Measurements from ENCODE around the gene FAM53A.

Gene FAM53A

DNA sequence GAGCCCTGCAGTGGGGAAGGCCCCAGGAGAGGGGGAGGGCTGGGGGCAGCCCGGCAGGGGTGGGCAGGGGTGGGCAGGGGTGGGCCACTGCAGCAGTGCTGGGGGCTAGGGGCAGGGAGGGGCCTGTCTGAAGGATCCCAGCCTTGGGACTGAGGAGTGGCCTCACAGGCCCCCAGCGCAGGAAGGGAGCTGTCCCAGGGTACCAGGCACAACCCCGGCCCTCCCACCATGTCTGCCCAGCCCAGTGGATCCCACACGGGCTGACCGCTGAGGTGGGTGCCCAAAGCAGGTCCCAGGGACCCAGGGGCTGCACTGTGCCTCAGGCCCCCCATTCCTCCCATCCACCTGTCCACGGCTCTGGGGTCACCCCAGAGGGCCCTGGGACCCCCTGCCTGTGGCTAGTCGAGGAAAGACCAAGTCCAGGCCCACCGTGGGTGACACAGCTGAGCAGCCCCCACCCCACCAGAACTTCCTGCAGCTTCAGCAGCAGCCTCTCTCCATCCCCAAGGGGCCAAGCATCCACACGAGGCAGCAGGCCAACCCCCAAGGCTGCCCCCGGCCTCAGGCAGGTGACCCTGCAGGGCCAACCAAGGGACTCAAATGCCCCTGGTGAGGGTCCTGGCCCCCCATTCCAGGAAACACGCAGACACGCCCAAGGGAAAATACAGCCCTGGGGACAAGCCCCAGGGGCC, 46.4 kb downstream of the FAM53A start:
- no peak for DNase-seq

GRCh38 chr4:1636490-1637211, 47.5 kb downstream of the FAM53A start:
- no peak for DNase-seq

DNA sequence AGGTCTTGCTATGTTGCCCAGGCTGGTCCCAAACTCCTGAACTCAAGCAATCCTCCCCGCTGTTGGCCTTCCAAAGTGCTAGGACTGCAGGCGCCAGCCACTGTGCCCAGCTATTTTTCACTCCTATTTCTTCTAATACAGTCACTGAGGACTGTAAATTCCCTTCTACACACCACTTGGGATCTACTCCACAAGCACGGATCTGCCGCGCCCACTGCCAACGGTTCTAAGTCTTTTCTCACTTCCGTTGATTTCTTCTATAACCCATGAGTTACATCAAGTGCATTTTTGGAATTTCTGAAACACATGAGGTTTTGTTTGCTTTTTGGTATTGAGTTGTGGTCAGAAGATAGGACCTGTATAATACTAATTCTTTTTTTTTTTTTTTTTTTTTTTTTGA, 48.6 kb downstream of the FAM53A start:
- DNase-seq = no peak

- no peak for DNase-seq
Measured at GRCh38 chr4:1633993-1634392, 50.1 kb downstream of the FAM53A start.

- no peak for DNase-seq
Measured at GRCh38 chr4:1632109-1633104, 51.7 kb downstream of the FAM53A start.

GRCh38 chr4:1631136-1631535, 53.0 kb downstream of the FAM53A start:
- DNase-seq = no peak

GRCh38 chr4:1630266-1630665, 53.8 kb downstream of the FAM53A start:
- no peak for DNase-seq

DNA sequence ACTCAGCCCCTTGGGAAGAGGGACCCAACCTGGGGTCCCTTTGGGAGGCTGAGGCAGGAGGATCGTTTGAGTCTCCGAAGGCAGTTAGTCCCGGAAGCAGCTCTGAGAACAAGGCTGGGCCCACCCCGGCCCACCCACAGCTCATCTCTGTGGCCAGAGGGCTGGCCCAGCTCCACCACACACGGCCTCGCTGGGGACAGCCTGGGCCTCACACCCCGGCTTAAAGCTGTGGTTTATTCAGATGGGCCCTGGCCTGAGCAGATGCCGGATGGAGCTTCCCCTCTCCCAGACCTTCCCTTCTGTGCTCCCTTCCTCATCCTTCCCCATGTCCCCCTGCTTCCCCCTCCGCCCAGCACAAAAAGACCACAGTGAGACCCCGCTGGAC, 54.4 kb downstream of the FAM53A start:
- DNase-seq = no peak

GRCh38 chr4:1628892-1629698, 55.0 kb downstream of the FAM53A start:
- no peak for DNase-seq

DNA sequence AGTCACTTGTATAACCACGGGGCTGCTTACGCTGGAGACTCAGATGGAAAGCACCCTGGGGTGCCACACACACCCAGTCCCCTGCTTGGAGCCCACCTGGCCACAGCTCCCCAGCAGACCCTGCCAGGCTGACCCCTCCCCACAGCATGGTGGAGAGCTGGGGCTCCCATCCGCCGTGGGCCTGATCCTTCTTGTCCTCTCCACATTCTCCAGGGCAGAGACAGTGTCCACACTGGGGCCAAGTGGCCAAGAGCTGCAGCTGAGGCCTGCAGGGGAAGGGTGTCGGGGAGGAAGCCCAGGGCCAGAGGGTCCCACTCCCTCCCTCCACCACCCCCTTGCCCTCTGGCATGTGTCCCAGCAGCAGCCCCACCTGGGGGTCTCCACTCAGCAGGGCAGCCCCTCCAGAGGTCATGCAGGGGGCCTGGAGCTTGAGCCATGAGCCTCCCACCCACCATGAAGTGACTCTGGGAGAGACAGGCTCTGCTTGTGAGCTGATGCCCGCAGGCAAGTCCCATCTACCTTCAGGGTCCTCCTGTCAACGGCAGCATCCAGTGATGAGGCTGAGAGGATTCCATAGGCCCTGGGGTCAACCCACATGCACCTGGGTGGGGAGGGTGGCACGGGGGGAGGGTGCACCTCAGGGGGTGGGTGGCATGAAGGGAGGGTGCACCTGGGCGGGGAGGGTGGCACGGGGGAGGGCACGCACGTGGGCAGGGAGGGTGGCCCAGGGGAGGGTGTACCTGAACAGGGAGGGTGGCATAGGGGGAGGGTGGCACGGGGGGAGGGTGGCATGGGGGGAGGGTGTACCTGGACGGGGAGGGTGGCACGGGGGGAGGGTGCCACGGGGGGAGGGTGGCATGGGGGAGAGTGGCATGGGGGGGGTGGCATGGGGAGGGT, 56.4 kb downstream of the FAM53A start:
- no peak for DNase-seq

DNA sequence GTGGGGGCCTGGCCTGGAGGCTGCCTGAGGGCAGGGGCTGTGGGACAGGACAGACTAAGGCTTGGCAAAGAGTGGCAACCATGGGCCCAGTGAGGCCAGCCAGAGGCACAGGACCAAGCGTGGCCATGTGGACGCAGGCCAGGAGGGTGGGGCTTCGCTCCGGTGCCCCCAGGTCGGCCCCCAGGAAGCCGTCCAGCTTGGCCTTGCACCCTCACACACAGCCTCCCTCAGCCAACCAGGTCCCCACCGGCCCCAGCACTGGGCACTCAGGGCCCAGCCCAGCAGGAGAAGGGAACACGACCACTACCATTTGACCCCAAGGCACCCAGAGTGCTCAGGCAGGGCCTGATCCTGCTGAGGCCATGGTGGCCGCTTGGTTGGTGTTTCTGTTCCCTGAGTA, 57.2 kb downstream of the FAM53A start:
- DNase-seq = no peak

- no peak for DNase-seq
Measured at GRCh38 chr4:1626151-1626550, 58.0 kb downstream of the FAM53A start.

DNA sequence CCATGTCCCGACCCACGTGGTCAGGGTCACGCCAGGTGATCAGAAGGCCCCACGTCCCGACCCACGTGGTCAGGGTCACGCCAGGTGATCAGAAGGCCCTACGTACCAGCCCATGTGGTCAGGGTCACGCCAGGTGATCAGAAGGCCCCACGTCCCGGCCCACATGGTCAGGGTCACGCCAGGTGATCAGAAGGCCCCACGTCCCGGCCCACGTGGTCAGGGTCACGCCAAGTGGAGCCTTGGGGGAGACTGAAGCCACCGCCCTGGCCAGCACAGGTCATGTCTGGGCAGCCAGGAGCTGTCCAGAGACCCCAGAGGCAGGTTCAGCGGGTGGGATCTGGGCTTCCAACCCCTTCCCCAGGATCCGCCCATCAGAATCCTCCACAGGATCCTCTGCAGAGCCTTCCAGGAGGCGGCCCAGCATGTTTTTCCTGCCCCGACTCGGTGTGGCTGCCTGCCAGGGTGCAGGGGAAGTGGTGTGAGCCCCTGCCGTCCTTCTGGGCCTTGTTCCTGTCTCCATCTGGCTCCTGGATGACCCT, 58.4 kb downstream of the FAM53A start:
- DNase-seq = no peak

DNA sequence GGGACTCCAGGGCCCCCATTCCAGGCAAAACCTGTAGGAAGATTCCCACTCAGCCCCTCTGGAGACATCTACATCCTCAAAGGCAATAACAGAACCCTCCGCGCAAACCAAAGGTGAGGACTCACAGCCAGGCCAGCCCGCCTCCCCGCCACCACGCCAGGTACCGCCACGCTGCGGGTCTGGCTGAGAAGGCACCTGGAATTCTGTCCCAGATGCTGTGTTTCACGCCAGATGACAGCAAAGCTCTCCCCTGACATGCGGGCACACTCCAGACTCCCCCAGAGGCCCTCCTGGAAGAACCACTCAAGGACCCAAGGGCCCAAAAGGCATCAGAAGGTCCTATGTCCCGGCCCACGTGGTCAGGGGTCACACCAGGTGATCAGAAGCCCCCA, 59.6 kb downstream of the FAM53A start:
- DNase-seq = no peak

DNA sequence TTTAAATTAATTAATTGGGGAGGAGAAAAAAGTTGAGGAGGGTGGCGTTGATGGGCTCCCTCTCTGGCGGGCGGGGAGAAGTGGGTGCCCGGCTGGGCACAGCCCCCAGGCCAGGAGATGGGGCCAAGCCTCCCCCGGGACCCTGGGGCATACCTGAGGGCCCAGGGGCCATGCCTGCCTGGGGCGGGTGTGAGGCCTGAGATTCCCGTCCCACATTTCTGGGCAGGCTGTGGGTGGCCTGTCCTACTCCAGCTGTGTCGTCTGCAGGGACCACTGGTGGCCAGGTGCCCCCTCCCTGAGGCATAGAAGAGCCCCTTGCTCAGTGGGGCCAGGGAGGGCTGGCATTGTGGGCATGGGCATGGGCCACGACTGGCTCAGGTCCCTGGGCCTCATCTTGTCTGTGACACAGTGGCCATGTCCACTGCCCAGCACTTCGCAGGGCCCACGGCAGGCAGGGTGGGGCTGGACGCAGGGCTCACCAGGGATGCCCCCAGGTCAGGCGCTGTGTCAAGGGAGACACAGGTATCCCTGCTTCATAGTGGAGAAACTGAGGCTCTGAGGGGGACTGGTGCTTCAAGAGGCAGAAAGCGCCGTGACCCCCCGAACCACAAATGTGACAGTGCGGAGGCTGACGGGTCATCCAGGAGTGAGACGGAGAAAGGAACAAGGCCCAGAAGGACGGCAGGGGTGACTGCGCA, 60.1 kb downstream of the FAM53A start:
- no peak for DNase-seq

- no peak for DNase-seq
Measured at GRCh38 chr4:1623400-1623799, 60.7 kb downstream of the FAM53A start.

GRCh38 chr4:1622956-1623355, 61.2 kb downstream of the FAM53A start:
- DNase-seq = no peak

DNA sequence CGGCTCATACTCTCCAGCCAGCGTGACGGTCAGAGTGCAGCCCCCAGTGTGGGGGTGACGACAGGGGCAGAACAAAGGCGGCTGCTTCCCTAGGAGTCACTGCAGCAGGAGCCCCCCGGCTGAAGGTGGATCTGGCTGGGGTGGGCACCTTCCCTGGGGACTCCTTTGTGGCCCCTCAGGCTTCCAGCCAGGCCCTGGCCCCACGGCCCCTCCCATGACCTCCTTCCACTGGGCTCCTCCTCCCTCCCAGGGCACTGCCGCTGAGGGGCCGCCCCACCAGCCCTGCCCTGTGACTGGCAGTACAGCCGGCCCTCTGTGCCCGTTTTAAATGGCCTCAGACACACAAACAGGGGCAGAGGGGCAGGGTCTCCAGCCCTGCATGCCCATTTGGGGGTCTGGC, 61.9 kb downstream of the FAM53A start:
- no peak for DNase-seq

DNA sequence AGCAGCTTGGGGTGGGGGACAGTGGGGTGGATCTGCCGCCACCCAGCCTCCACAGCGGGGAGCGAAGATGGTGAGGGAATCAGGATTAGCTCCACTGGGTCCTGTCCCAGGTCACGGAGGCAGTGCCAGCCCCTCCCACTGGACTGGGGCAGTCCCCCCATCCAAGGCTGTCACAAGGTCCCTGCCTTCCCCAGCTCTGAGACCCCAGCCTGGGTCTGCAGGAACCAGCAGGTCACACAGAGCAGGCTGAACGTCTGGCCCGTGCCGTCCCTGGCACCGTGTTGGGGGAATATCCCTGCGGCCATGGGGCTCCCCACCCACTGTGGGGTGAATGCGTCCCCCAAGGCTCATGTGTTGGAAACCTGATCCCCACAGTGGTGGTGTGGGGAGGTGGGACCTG, 62.6 kb downstream of the FAM53A start:
- no peak for DNase-seq

GRCh38 chr4:1619151-1619672, 64.9 kb downstream of the FAM53A start:
- no peak for DNase-seq

Data from NCI-H2227 treated with DMSO at 0.1 percent for 48 hours (cell line).